ENCODE data around the gene CCDC146. TPM values are rescaled to one million over a fixed set of nuclear protein-coding genes. Genes with fewer than 3 reads are reported as not detected.

Gene CCDC146
- total and polyA plus RNA-seq, 2 of the 8 experiments (the other 6 are each of a cell fraction or from before 2014, with no cell fraction given) = 0.88 to 2.4 TPM

GRCh38 chr7:77289387-77289786 lies 167.0 kb downstream of the CCDC146 start (continued):
- TF ChIP-seq, protein P1, sequence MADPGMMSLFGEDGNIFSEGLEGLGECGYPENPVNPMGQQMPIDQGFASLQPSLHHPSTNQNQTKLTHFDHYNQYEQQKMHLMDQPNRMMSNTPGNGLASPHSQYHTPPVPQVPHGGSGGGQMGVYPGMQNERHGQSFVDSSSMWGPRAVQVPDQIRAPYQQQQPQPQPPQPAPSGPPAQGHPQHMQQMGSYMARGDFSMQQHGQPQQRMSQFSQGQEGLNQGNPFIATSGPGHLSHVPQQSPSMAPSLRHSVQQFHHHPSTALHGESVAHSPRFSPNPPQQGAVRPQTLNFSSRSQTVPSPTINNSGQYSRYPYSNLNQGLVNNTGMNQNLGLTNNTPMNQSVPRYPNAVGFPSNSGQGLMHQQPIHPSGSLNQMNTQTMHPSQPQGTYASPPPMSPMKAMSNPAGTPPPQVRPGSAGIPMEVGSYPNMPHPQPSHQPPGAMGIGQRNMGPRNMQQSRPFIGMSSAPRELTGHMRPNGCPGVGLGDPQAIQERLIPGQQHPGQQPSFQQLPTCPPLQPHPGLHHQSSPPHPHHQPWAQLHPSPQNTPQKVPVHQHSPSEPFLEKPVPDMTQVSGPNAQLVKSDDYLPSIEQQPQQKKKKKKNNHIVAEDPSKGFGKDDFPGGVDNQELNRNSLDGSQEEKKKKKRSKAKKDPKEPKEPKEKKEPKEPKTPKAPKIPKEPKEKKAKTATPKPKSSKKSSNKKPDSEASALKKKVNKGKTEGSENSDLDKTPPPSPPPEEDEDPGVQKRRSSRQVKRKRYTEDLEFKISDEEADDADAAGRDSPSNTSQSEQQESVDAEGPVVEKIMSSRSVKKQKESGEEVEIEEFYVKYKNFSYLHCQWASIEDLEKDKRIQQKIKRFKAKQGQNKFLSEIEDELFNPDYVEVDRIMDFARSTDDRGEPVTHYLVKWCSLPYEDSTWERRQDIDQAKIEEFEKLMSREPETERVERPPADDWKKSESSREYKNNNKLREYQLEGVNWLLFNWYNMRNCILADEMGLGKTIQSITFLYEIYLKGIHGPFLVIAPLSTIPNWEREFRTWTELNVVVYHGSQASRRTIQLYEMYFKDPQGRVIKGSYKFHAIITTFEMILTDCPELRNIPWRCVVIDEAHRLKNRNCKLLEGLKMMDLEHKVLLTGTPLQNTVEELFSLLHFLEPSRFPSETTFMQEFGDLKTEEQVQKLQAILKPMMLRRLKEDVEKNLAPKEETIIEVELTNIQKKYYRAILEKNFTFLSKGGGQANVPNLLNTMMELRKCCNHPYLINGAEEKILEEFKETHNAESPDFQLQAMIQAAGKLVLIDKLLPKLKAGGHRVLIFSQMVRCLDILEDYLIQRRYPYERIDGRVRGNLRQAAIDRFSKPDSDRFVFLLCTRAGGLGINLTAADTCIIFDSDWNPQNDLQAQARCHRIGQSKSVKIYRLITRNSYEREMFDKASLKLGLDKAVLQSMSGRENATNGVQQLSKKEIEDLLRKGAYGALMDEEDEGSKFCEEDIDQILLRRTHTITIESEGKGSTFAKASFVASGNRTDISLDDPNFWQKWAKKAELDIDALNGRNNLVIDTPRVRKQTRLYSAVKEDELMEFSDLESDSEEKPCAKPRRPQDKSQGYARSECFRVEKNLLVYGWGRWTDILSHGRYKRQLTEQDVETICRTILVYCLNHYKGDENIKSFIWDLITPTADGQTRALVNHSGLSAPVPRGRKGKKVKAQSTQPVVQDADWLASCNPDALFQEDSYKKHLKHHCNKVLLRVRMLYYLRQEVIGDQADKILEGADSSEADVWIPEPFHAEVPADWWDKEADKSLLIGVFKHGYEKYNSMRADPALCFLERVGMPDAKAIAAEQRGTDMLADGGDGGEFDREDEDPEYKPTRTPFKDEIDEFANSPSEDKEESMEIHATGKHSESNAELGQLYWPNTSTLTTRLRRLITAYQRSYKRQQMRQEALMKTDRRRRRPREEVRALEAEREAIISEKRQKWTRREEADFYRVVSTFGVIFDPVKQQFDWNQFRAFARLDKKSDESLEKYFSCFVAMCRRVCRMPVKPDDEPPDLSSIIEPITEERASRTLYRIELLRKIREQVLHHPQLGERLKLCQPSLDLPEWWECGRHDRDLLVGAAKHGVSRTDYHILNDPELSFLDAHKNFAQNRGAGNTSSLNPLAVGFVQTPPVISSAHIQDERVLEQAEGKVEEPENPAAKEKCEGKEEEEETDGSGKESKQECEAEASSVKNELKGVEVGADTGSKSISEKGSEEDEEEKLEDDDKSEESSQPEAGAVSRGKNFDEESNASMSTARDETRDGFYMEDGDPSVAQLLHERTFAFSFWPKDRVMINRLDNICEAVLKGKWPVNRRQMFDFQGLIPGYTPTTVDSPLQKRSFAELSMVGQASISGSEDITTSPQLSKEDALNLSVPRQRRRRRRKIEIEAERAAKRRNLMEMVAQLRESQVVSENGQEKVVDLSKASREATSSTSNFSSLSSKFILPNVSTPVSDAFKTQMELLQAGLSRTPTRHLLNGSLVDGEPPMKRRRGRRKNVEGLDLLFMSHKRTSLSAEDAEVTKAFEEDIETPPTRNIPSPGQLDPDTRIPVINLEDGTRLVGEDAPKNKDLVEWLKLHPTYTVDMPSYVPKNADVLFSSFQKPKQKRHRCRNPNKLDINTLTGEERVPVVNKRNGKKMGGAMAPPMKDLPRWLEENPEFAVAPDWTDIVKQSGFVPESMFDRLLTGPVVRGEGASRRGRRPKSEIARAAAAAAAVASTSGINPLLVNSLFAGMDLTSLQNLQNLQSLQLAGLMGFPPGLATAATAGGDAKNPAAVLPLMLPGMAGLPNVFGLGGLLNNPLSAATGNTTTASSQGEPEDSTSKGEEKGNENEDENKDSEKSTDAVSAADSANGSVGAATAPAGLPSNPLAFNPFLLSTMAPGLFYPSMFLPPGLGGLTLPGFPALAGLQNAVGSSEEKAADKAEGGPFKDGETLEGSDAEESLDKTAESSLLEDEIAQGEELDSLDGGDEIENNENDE (IDR thresholded peaks at IDR 0.05; ENCODE audit: insufficient replicate concordance, low read length) = no peak

Data from H1 (cell line).